HCT116 (cell line): Measurements from ENCODE around the gene ANKRD24. TPM values are rescaled to one million over a fixed set of nuclear protein-coding genes. Genes with fewer than 3 reads are reported as not detected.
"Not testable (repeated sequence)": the region's sequence is repeated elsewhere in the genome, so short reads cannot be mapped to it uniquely, and the experiment has no call there.

Experiments
- ATAC-seq: fragments of 200-7000 bp; cut with Tn5 transposase; 2 replicates; pipeline ENCODE4 v1.9.1; 2020; ENCODE audit warnings: mild to moderate bottlenecking, moderate library complexity
- BruUV-seq: library from RNA; stranded (reverse); fragments of 400-500 nt; replicated peaks from 2 replicates; lab custom pipeline; 2021; lab: Mats Ljungman, UMichigan
- CTCF ChIA-PET: fragments of 300-600 bp; sonication (Branson Sonifier 250); formaldehyde crosslinking; loops from one replicate; lab custom pipeline; 2021; ENCODE audit warnings: antibody characterized with exemption; lab: Charles Lee
- POLR2A ChIA-PET: fragments of 300-600, 350-600 bp; sonication (Branson Sonifier 250); formaldehyde crosslinking; loops from one replicate; lab custom pipeline; 2021; ENCODE audit warnings: antibody characterized with exemption; lab: Charles Lee
- RAD21 ChIA-PET, 2 experiments: fragments of 300-600 bp; sonication (Branson Sonifier 250); formaldehyde crosslinking; loops; one replicate each; lab custom pipeline; 2023; ENCODE audit warnings: low total read pairs in 2 of 2; ENCODE audit not compliant: uncharacterized antibody in 2 of 2, unreplicated experiment in 2 of 2, low non-redundant PET in 1 of 2; lab: Charles Lee
- DNase-seq: peaks from one replicate; pipeline ENCODE4 v3.0.0-alpha.2; 2010; ENCODE audit warnings: low read depth, low spot score
- H2AFZ ChIP-seq: fragments of 200-600 bp; shearing (Covaris generic), sonication (generic); 2 replicates; pipeline ENCODE4 v1.6.1; 2017; ENCODE audit warnings: low read depth, mixed run types, mixed read lengths, antibody characterized with exemption, low read length; ENCODE audit not compliant: poor library complexity, severe bottlenecking
- H3K27ac ChIP-seq: 2 replicates; pipeline ENCODE4 v1.5.1; 2012; ENCODE audit warnings: low read depth, low read length
- H3K27me3 ChIP-seq: fragments of 200-600 bp; sonication (generic); 2 replicates; pipeline ENCODE4 v1.6.1; 2016; ENCODE audit warnings: mixed run types, low read length, mixed read lengths; ENCODE audit not compliant: insufficient read depth
- H3K36me3 ChIP-seq, 2 experiments: fragments of 200-500 bp in 1 of 2; fragments of 200-600 bp in 1 of 2; sonication (Bioruptor generic) in 1 of 2; sonication (generic) in 1 of 2; 2 replicates each; pipeline versions ENCODE4 v1.5.1 to v1.6.1; 2014 to 2016; ENCODE audit warnings: low read length in 2 of 2, inconsistent platforms in 1 of 2, mixed read lengths in 1 of 2, mixed run types in 1 of 2; ENCODE audit not compliant: insufficient read depth in 2 of 2, control insufficient read depth in 1 of 2
- H3K4me1 ChIP-seq, 2 experiments: fragments of 200-600 bp in 1 of 2; sonication (generic) in 1 of 2; 2 replicates each; pipeline versions ENCODE4 v1.5.1 to v1.6.1; 2012 to 2017; ENCODE audit warnings: low read length in 2 of 2, inconsistent platforms in 1 of 2, mild to moderate bottlenecking in 1 of 2, mixed read lengths in 1 of 2, mixed run types in 1 of 2, moderate library complexity in 1 of 2; ENCODE audit not compliant: insufficient read depth in 2 of 2, control insufficient read depth in 1 of 2
- H3K4me2 ChIP-seq: fragments of 200-600 bp; sonication (generic); 2 replicates; pipeline ENCODE4 v1.6.1; 2017; ENCODE audit warnings: mixed run types, low read length, mixed read lengths
- H3K4me3 ChIP-seq, 2 experiments: fragments of 200-600 bp in 1 of 2; sonication (generic) in 1 of 2; replicated peaks in 1 of 2; 2 replicates each; pipeline ENCODE4 v1.5.1; 2011 to 2016; ENCODE audit warnings: low read length in 2 of 2, control low read depth in 1 of 2, low read depth in 1 of 2, mild to moderate bottlenecking in 1 of 2, mixed read lengths in 1 of 2, mixed run types in 1 of 2
- H3K79me2 ChIP-seq: fragments of 200-600 bp; sonication (generic); 2 replicates; pipeline ENCODE4 v1.6.1; 2017; ENCODE audit warnings: mild to moderate bottlenecking, mixed run types, low read length, moderate library complexity, mixed read lengths; ENCODE audit not compliant: insufficient read depth
- H3K9ac ChIP-seq: fragments of 200-600 bp; sonication (generic); 2 replicates; pipeline ENCODE4 v1.6.1; 2016; ENCODE audit warnings: low read length, mixed read lengths
- H3K9me2 ChIP-seq: fragments of 200-600 bp; sonication (generic), shearing (Covaris generic); 2 replicates; pipeline ENCODE4 v1.6.1; 2017; ENCODE audit warnings: mixed run types, mild to moderate bottlenecking, moderate library complexity; ENCODE audit not compliant: insufficient read depth
- H3K9me3 ChIP-seq, 2 experiments: fragments of 200-500 bp in 1 of 2; fragments of 200-600 bp in 1 of 2; sonication (Bioruptor generic) in 1 of 2; sonication (generic) in 1 of 2; 2 replicates each; pipeline ENCODE4 v1.6.1; 2014 to 2017; ENCODE audit warnings: low read length in 2 of 2, mixed read lengths in 2 of 2, inconsistent platforms in 1 of 2, low read depth in 1 of 2, mild to moderate bottlenecking in 1 of 2, mixed run types in 1 of 2, moderate library complexity in 1 of 2; ENCODE audit not compliant: control insufficient read depth in 1 of 2, insufficient read depth in 1 of 2
- H4K20me1 ChIP-seq: fragments of 200-600 bp; sonication (generic), shearing (Covaris generic); 2 replicates; pipeline ENCODE4 v1.6.1; 2017; ENCODE audit warnings: mixed run types, mild to moderate bottlenecking, moderate library complexity; ENCODE audit not compliant: insufficient read depth
- SP1 ChIP-seq: IDR thresholded peaks from 2 replicates; pipeline ENCODE4 v1.6.1; 2012; ENCODE audit warnings: low read depth
- TCF7L2 ChIP-seq: IDR thresholded peaks from 2 replicates; pipeline ENCODE4 v1.7.0; 2011; ENCODE audit warnings: borderline replicate concordance, inconsistent platforms; ENCODE audit not compliant: insufficient read depth, insufficient read length; ENCODE audit errors: extremely low read depth
- intact Hi-C: fragments of 100-400 bp; cut with micrococcal nuclease; formaldehyde crosslinking; loops from 2 replicates; pipeline ENCODE4 v1.10.0; 2022
- total RNA-seq: library from RNA; stranded (reverse); gene quantifications from one replicate; pipeline ENCODE4 v1.2.1, GENCODE V29; 2021; ENCODE audit not compliant: unreplicated experiment
- TF ChIP-seq, protein P1 (sequence below): IDR thresholded peaks from 2 replicates; pipeline ENCODE4 v1.6.1; 2012

The ANKRD24 gene
- total RNA-seq, 1 experiment from 2014 or later: 1.7 TPM

GRCh38 chr19:4134351-4134750, 48.1 kb upstream of the ANKRD24 start:
- Histone ChIP-seq H3K27me3 (no peaks in the 10 kb centered on the region), H2AFZ (no peak overlapping the region), H3K79me2 (no peaks in the 10 kb centered on the region), H3K9me3 (no peaks in the 10 kb centered on the region), H3K4me3 (no peak overlapping the region), H3K9me2 (no peaks in the 10 kb centered on the region), H3K9ac (no peak overlapping the region), H4K20me1 (no peaks in the 10 kb centered on the region), H3K27ac (no peak overlapping the region), H3K36me3 (no peaks in the 10 kb centered on the region), H3K4me2 (no peak overlapping the region), H3K4me1 (peaks cover 24 to 33% of the 10 kb centered on the region in 2 experiments)
- intact Hi-C loops: loop anchor here (10.0 kb wide), 1 partner anchor 70 kb away; the partner anchor contains the start of gene ZBTB7A
- DNase-seq: no peak
- BruUV-seq: no TSS peak
- CTCF ChIA-PET: no interaction called here
- RAD21 ChIA-PET: no interaction called here
- POLR2A ChIA-PET: no interaction called here
- ATAC-seq: no peak
- no peak for TF ChIP-seq SP1
- TF ChIP-seq, protein P1, sequence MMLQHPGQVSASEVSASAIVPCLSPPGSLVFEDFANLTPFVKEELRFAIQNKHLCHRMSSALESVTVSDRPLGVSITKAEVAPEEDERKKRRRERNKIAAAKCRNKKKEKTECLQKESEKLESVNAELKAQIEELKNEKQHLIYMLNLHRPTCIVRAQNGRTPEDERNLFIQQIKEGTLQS: no peak
- TF ChIP-seq TCF7L2: no peak

DNA sequence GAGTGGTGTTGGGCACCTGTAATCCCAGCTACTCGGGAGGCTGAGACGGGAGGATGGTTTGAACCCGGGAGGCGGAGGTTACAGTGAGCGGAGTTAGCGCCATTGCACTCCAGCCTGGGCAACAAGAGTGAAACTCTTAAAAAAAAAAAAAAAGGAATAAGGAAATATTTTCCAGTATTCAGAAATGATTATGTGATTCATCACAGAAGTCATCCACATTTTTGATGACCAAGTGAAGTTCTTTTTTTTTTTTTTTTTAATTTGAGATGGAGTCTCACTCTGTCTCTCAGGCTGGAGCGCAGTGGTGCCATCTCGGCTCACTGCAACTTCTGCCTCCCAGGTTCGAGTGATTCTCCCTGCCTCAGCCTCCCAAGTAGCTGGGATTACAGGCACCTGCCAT, 47.1 kb upstream of the ANKRD24 start:
- H3K27ac ChIP-seq, H3K9me2 ChIP-seq, H3K79me2 ChIP-seq, ATAC-seq, RAD21 ChIA-PET, H3K27me3 ChIP-seq, H3K4me2 ChIP-seq, H3K9me3 ChIP-seq, H2AFZ ChIP-seq, H3K4me3 ChIP-seq, DNase-seq, H3K36me3 ChIP-seq, CTCF ChIA-PET, H4K20me1 ChIP-seq, BruUV-seq, H3K9ac ChIP-seq: not testable (repeated sequence)
- intact Hi-C loops: loop anchor here (10.0 kb wide), 1 partner anchor 71 kb away; the partner anchor contains the start of gene ZBTB7A
- POLR2A ChIA-PET: interaction anchor here (0.7 kb wide), 1 partner anchor 73 kb away, joined by 3 read pairs; no protein-coding TSS in a partner anchor
- H3K4me1 ChIP-seq: peaks cover 19 to 35% of the 10 kb centered on the region in 2 experiments
